Measurements from ENCODE around the gene ASCC3. TPM values are rescaled to one million over a fixed set of nuclear protein-coding genes. Genes with fewer than 3 reads are reported as not detected.

Gene ASCC3
- total RNA-seq, 4 donors from 2014 or later = 18.1 to 26.3 (median 22.5) TPM

DNA sequence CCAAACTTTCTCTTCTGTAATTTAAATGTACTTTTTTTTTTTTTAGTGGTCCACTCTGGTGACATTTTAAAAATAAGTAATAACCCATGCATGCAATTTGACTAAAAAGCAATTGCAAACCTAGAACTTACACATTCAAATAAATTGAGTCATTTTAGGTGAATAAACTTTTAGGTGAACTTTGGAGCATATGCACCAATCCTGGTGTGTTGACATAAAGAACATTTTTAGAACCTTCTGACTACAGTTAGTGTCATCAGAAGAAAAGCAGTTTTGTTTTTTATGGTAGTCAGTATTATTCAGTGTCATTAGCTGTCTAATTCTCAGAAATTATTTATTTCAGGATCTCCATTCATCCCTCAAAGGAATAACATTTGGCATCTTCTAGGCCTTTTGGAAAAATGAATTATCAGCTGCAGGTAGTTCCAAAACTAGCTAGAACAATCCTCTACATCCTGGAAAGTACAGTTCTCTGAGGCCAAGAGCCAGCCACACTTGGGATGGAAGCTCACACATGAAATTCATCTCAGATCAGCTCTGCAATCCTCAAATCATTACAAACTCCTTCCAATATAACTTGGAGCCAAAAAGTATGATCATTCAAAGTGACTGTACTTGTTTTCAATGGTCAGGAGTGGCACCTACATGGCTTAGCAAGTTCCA is 378.0 kb downstream of the ASCC3 start:
- TF ChIP-seq, protein P1, sequence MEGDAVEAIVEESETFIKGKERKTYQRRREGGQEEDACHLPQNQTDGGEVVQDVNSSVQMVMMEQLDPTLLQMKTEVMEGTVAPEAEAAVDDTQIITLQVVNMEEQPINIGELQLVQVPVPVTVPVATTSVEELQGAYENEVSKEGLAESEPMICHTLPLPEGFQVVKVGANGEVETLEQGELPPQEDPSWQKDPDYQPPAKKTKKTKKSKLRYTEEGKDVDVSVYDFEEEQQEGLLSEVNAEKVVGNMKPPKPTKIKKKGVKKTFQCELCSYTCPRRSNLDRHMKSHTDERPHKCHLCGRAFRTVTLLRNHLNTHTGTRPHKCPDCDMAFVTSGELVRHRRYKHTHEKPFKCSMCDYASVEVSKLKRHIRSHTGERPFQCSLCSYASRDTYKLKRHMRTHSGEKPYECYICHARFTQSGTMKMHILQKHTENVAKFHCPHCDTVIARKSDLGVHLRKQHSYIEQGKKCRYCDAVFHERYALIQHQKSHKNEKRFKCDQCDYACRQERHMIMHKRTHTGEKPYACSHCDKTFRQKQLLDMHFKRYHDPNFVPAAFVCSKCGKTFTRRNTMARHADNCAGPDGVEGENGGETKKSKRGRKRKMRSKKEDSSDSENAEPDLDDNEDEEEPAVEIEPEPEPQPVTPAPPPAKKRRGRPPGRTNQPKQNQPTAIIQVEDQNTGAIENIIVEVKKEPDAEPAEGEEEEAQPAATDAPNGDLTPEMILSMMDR (IDR thresholded peaks at IDR 0.05; ENCODE audit: low read depth) = no peak

- TF ChIP-seq, protein P1 (IDR thresholded peaks at IDR 0.05; ENCODE audit: low read depth) = no peak
These were observed 387.8 kb downstream of the ASCC3 start for GRCh38 chr6:100493206-100493888.

- TF ChIP-seq, protein P1 (IDR thresholded peaks at IDR 0.05; ENCODE audit: low read depth) = no peak
These were observed 389.0 kb downstream of the ASCC3 start for GRCh38 chr6:100491952-100492670.

DNA sequence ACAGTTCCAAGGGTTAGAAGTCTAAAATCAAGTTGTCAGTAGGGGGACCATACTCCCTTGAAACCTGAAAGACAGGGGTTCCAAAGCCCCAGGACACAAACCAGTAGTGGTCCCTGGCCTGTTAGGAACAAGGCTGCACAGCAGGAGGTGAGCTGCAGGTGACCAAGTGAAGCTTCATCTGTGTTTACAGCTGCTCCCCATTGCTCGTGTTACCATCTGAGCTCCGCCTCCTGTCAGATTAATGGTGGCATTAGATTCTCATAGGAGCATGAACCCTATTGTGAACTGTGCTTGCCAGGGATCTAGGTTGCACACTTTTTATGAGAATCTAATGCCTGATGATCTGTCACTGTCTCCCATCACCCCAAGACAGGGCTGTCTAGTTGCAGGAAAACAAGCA is 391.1 kb downstream of the ASCC3 start:
- TF ChIP-seq, protein P1 (IDR thresholded peaks at IDR 0.05; ENCODE audit: low read depth) = no peak

DNA sequence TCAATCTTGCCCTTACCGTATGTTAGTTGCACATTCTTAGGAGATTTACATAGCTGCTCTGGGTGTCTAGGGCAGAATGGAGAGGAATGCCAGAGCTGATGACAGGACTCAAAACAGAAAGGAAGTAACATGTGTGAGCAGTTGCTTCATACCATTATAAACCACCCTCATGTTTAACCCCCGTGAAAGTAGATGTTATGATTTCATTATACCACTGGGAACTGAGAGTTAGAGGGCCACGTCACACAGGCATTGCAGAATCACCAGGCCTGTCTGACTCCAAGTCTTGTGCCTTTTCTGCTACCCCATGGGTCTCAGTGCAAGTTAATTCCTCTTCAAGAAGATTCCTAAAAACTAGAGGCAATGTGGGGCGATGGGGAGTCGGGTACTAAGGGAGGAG is 392.9 kb downstream of the ASCC3 start:
- TF ChIP-seq, protein P1 (IDR thresholded peaks at IDR 0.05; ENCODE audit: low read depth) = no peak

- TF ChIP-seq, protein P1 (IDR thresholded peaks at IDR 0.05; ENCODE audit: low read depth) = no peak
These were observed 393.5 kb downstream of the ASCC3 start for GRCh38 chr6:100487638-100488037.

DNA sequence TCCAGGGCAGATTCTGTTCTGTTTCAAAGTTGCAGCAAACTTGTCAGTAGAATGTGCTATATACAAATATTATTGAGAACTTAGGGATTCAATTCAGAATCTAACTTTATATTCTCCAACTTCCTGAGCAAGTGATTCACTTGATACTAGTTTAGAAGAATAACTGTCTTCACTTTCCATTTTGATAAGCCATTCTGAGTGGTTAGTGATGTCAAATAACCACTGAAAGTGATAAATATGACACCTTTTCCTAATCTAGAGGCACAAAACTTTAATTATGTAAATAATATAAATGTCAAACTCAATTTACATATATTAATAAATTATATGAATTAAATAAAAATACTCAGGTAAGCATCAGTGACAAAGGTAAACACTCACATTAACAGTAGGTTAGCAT is 395.9 kb downstream of the ASCC3 start:
- TF ChIP-seq, protein P1 (IDR thresholded peaks at IDR 0.05; ENCODE audit: low read depth) = no peak
